ENCODE results near the gene PXDC1. TPM values are rescaled to one million over a fixed set of nuclear protein-coding genes. Genes with fewer than 3 reads are reported as not detected.

Gene PXDC1
- total RNA-seq, 6 experiments from 2014 or later: 50.5 to 250 (median 97.5) TPM

- Histone ChIP-seq H3K27me3 (no peaks in the 10 kb centered on the region), H3K27ac (no peak overlapping the region), H3K36me3 (no peaks in the 10 kb centered on the region), H3K4me3 (no peak overlapping the region), H3K4me1 (peaks cover 0 to 13% (median 0%) of the 10 kb centered on the region in 4 donors), H3K9me3 (no peaks in the 10 kb centered on the region)
- DNase-seq: no peak
- TF ChIP-seq, protein P1, sequence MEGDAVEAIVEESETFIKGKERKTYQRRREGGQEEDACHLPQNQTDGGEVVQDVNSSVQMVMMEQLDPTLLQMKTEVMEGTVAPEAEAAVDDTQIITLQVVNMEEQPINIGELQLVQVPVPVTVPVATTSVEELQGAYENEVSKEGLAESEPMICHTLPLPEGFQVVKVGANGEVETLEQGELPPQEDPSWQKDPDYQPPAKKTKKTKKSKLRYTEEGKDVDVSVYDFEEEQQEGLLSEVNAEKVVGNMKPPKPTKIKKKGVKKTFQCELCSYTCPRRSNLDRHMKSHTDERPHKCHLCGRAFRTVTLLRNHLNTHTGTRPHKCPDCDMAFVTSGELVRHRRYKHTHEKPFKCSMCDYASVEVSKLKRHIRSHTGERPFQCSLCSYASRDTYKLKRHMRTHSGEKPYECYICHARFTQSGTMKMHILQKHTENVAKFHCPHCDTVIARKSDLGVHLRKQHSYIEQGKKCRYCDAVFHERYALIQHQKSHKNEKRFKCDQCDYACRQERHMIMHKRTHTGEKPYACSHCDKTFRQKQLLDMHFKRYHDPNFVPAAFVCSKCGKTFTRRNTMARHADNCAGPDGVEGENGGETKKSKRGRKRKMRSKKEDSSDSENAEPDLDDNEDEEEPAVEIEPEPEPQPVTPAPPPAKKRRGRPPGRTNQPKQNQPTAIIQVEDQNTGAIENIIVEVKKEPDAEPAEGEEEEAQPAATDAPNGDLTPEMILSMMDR (IDR thresholded peaks at IDR 0.05): no peak
- TF ChIP-seq POLR2A (IDR thresholded peaks at IDR 0.05): no peak
- intact Hi-C loops (cut with DNase I): no loop called here
- ATAC-seq: no peak
- WGBS (ENCODE audit: insufficient coverage, low coverage, low lambda C conversion rate, missing lambda C conversion rate): 75% methylated on average over 6 of the region's 6 CpGs
Measured at GRCh38 chr6:3765415-3765814, 13.9 kb upstream of the PXDC1 start.

DNA sequence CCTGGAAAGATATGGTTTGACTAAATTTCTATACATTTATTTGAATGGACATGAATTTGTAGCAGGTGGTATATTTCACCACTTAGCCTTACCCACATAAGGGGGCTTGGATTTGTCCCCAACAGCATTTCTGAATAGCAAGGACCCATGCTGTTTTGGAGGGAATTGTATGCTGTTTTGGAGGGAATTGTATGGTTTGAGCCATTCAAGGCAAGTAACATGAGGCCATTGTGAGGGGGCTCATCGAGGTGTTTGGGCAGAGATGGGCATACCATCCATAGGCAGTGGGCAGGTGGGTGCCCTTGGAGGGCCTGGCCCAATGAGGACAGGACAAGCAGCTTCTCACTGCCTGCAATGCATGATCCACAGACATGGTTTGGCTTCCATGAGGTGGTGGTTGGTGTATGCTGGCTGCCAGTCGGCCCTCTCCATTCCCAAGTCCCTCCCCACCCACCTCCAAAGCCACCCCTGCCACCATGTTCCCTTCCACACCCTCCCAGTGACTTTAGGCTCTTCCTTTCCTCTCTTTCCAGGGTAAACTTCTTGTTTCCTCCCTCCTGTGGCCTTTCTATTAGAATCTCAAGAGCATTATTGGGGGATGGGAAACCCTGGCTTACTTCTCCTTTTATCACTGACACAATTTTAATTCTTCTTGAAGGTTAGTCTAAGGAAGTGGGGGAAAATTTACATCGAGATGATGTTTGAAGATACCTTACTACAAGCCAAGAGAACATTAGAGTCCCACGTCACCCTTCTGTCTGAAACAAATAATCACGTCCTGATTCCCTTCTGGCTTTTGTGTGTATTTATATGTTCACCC is 13.2 kb upstream of the PXDC1 start:
- no peak overlapping the region for H3K4me3 ChIP-seq
- ATAC-seq: no peak
- 69% methylated on average over 4 of the region's 5 CpGs for WGBS (ENCODE audit: insufficient coverage, low coverage, low lambda C conversion rate, missing lambda C conversion rate)
- DNase-seq: no peak
- H3K9me3 ChIP-seq: no peaks in the 10 kb centered on the region
- H3K27ac ChIP-seq: no peak overlapping the region
- H3K4me1 ChIP-seq: peaks cover 0 to 13% (median 0%) of the 10 kb centered on the region in 4 donors
- intact Hi-C loops (cut with DNase I): no loop called here
- H3K36me3 ChIP-seq: no peaks in the 10 kb centered on the region
- no peak for TF ChIP-seq POLR2A (IDR thresholded peaks at IDR 0.05)
- TF ChIP-seq, protein P1 (IDR thresholded peaks at IDR 0.05): no peak
- no peaks in the 10 kb centered on the region for H3K27me3 ChIP-seq

- intact Hi-C loops (cut with DNase I): no loop called here
Measured at GRCh38 chr6:3762852-3763251, 11.3 kb upstream of the PXDC1 start.

DNA sequence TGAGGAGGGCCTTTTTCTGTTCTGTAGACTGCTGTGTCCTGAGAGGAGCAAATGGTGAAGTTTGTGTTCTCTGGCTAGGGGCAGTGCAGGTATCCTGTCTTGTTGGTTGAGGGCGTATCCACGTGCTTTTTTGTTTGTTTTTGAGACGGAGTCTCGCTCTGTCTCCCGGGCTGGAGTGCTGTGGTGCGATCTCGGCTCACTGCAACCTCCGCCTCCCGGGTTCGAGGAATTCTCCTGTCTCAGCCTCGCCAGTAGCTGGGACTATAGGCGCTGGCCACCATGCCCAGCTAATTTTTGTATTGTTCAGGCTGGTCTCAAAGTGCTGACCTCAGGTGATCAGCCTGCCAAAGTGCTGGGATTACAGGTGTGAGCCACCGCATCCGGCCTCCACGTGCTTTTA is 10.8 kb upstream of the PXDC1 start:
- Histone ChIP-seq H3K27me3 (no peaks in the 10 kb centered on the region), H3K4me1 (peaks cover 0 to 13% (median 0%) of the 10 kb centered on the region in 4 donors), H3K27ac (no peak overlapping the region), H3K9me3 (no peaks in the 10 kb centered on the region), H3K36me3 (no peaks in the 10 kb centered on the region), H3K4me3 (no peak overlapping the region)
- no peak for DNase-seq
- intact Hi-C loops (cut with DNase I): no loop called here
- WGBS (ENCODE audit: insufficient coverage, low coverage, low lambda C conversion rate, missing lambda C conversion rate): 67% methylated on average over 6 of the region's 15 CpGs
- ATAC-seq: peak; percentile 12 to 65 (median 22)
- TF ChIP-seq, protein P1 (IDR thresholded peaks at IDR 0.05): no peak
- TF ChIP-seq POLR2A (IDR thresholded peaks at IDR 0.05): no peak

More at GRCh38 chr6:3762852-3763251, 11.3 kb upstream of the PXDC1 start:
- WGBS (ENCODE audit: insufficient coverage, low coverage, low lambda C conversion rate, missing lambda C conversion rate): 29% methylated on average over 6 of the region's 6 CpGs
- Histone ChIP-seq H3K9me3 (no peaks in the 10 kb centered on the region), H3K27ac (no peak overlapping the region), H3K4me1 (peaks cover 0 to 13% (median 0%) of the 10 kb centered on the region in 4 donors), H3K27me3 (no peaks in the 10 kb centered on the region), H3K4me3 (no peak overlapping the region), H3K36me3 (no peaks in the 10 kb centered on the region)
- peak; percentile 33 to 66 (median 50) for ATAC-seq
- TF ChIP-seq POLR2A (IDR thresholded peaks at IDR 0.05): no peak
- TF ChIP-seq, protein P1 (IDR thresholded peaks at IDR 0.05): no peak
- DNase-seq: no peak

Data from right lobe of liver (tissue), 6 donors.